IMR-90 (cell line): ENCODE data around the gene LRCH4. TPM values are rescaled to one million over a fixed set of nuclear protein-coding genes. Genes with fewer than 3 reads are reported as not detected.

Source experiments
- ATAC-seq: fragments of 200-7000 bp; cut with Tn5 transposase; 2 replicates; pipeline ENCODE4 v1.9.1; 2020; ENCODE audit warnings: low read depth, mild to moderate bottlenecking, moderate library complexity
- BruUV-seq: library from RNA; stranded (reverse); fragments of 400-500 nt; replicated peaks from 2 replicates; lab custom pipeline; 2021; lab: Mats Ljungman, UMichigan
- CTCF ChIA-PET: fragments of 300-600 bp; formaldehyde crosslinking; extraction: SDS; loops from one replicate; lab custom pipeline; 2021; ENCODE audit warnings: antibody characterized with exemption; lab: Yijun Ruan, JAX
- POLR2A ChIA-PET: fragments of 300-600 bp; sonication (Branson Sonifier 250); formaldehyde crosslinking; loops from one replicate; lab custom pipeline; 2022; ENCODE audit warnings: antibody characterized with exemption; ENCODE audit not compliant: unreplicated experiment; lab: Charles Lee
- DNase-seq: peaks from one replicate; pipeline ENCODE4 v3.0.0; 2013
- H2AFZ ChIP-seq: replicated peaks from 2 replicates; pipeline ENCODE3; 2013; ENCODE audit warnings: low read length, mild to moderate bottlenecking; ENCODE audit not compliant: poor library complexity
- H2AK5ac ChIP-seq: 2 replicates; pipeline ENCODE4 v1.6.1; 2013; ENCODE audit warnings: low read depth, low read length, inconsistent platforms
- H2AK9ac ChIP-seq: replicated peaks from 2 replicates; pipeline ENCODE3; 2013; ENCODE audit warnings: mild to moderate bottlenecking, low read depth, low read length, moderate library complexity; ENCODE audit not compliant: poor library complexity
- H2BK120ac ChIP-seq: 2 replicates; pipeline ENCODE4 v1.6.1; 2013; ENCODE audit warnings: low read depth, low read length, inconsistent platforms
- H2BK15ac ChIP-seq: 3 replicates; pipeline ENCODE4 v1.6.1; 2013; ENCODE audit warnings: low read depth, low read length, inconsistent platforms
- H2BK20ac ChIP-seq: 2 replicates; pipeline ENCODE4 v1.6.1; 2013; ENCODE audit warnings: low read depth, mild to moderate bottlenecking, inconsistent platforms, low read length, moderate library complexity
- H2BK5ac ChIP-seq: 2 replicates; pipeline ENCODE4 v1.6.1; 2013; ENCODE audit warnings: mild to moderate bottlenecking, low read depth, low read length, inconsistent platforms; ENCODE audit not compliant: poor library complexity, severe bottlenecking
- H3K14ac ChIP-seq: replicated peaks from 2 replicates; pipeline ENCODE4 v1.6.1; 2013; ENCODE audit warnings: low read depth, low read length, inconsistent platforms
- H3K18ac ChIP-seq: 2 replicates; pipeline ENCODE4 v1.6.1; 2013; ENCODE audit warnings: low read depth, low read length, control low read depth
- H3K23ac ChIP-seq: 2 replicates; pipeline ENCODE4 v1.6.1; 2013; ENCODE audit warnings: low read depth, low read length, inconsistent platforms
- H3K27ac ChIP-seq: 2 replicates; pipeline ENCODE4 v1.5.1; 2013; ENCODE audit warnings: mild to moderate bottlenecking, control low read depth, low read length; ENCODE audit not compliant: insufficient read depth
- H3K27me3 ChIP-seq: 2 replicates; pipeline ENCODE4 v1.6.1; 2013; ENCODE audit warnings: low read length; ENCODE audit not compliant: control insufficient read depth, insufficient read depth
- H3K36me3 ChIP-seq: 2 replicates; pipeline ENCODE4 v1.6.1; 2013; ENCODE audit warnings: low read length, mixed read lengths; ENCODE audit not compliant: control insufficient read depth, insufficient read depth
- H3K4ac ChIP-seq: 2 replicates; pipeline ENCODE4 v1.6.1; 2013; ENCODE audit warnings: low read depth, low read length, inconsistent platforms
- H3K4me1 ChIP-seq: 2 replicates; pipeline ENCODE4 v1.6.1; 2013; ENCODE audit warnings: low read length, mixed read lengths; ENCODE audit not compliant: control insufficient read depth, insufficient read depth
- H3K4me2 ChIP-seq: 2 replicates; pipeline ENCODE4 v1.6.1; 2013; ENCODE audit warnings: low read depth, mild to moderate bottlenecking, control low read depth, low read length, moderate library complexity
- H3K4me3 ChIP-seq: 2 replicates; pipeline ENCODE4 v1.5.1; 2013; ENCODE audit warnings: low read depth, mild to moderate bottlenecking, control low read depth, low read length, moderate library complexity; ENCODE audit not compliant: insufficient read depth
- H3K56ac ChIP-seq: 2 replicates; pipeline ENCODE4 v1.6.1; 2013; ENCODE audit warnings: low read length, inconsistent platforms; ENCODE audit not compliant: insufficient read depth; ENCODE audit errors: extremely low read depth
- H3K79me1 ChIP-seq, 2 experiments: 2 replicates each; pipeline ENCODE4 v1.6.1; 2013; ENCODE audit warnings: low read length in 2 of 2, inconsistent platforms in 1 of 2, low read depth in 1 of 2
- H3K9ac ChIP-seq: 2 replicates; pipeline ENCODE4 v1.6.1; 2013; ENCODE audit warnings: low read depth, low read length, control low read depth
- H3K9me1 ChIP-seq: 2 replicates; pipeline ENCODE4 v1.6.1; 2013; ENCODE audit warnings: low read length, inconsistent platforms; ENCODE audit not compliant: insufficient read depth
- H3K9me3 ChIP-seq: 2 replicates; pipeline ENCODE4 v1.6.1; 2013; ENCODE audit warnings: low read length; ENCODE audit not compliant: control insufficient read depth, insufficient read depth
- H4K20me1 ChIP-seq: 2 replicates; pipeline ENCODE4 v1.6.1; 2013; ENCODE audit warnings: low read length, inconsistent platforms; ENCODE audit not compliant: insufficient read depth
- H4K5ac ChIP-seq: 2 replicates; pipeline ENCODE4 v1.6.1; 2013; ENCODE audit warnings: mild to moderate bottlenecking, low read depth, low read length, control low read depth
- H4K8ac ChIP-seq, 2 experiments: 2 replicates each; pipeline ENCODE4 v1.6.1; 2013; ENCODE audit warnings: low read depth in 2 of 2, low read length in 2 of 2, control low read depth in 1 of 2, inconsistent platforms in 1 of 2
- H4K91ac ChIP-seq: 2 replicates; pipeline ENCODE4 v1.6.1; 2013; ENCODE audit warnings: low read depth, low read length, inconsistent platforms; ENCODE audit not compliant: insufficient read depth
- BHLHE40 ChIP-seq: fragments of 150-350 bp; IDR thresholded peaks from 2 replicates; pipeline ENCODE4 v1.6.1; 2016; ENCODE audit warnings: mild to moderate bottlenecking, low read depth, low read length
- CEBPB ChIP-seq: IDR thresholded peaks from 2 replicates; pipeline ENCODE4 v1.6.1; 2012; ENCODE audit warnings: low read depth, low read length, improper control_type of control experiment
- FOS ChIP-seq: fragments of 150-350 bp; IDR thresholded peaks from 2 replicates; pipeline ENCODE4 v1.6.1; 2016; ENCODE audit warnings: low read depth, low read length
- MAFK ChIP-seq: IDR thresholded peaks from 2 replicates; pipeline ENCODE4 v1.6.1; 2012; ENCODE audit warnings: low read depth, low read length, improper control_type of control experiment
- MAZ ChIP-seq: IDR thresholded peaks from 2 replicates; pipeline ENCODE4 v1.6.1; 2012; ENCODE audit warnings: low read depth, mild to moderate bottlenecking, low read length, improper control_type of control experiment, moderate library complexity, borderline replicate concordance
- MXI1 ChIP-seq: IDR thresholded peaks from 2 replicates; pipeline ENCODE4 v1.6.1; 2012; ENCODE audit warnings: low read depth, mild to moderate bottlenecking, low read length, moderate library complexity, borderline replicate concordance
- RCOR1 ChIP-seq: IDR thresholded peaks from 2 replicates; pipeline ENCODE4 v1.6.1; 2012; ENCODE audit warnings: mild to moderate bottlenecking, low read length, improper control_type of control experiment; ENCODE audit not compliant: insufficient replicate concordance
- SMC3 ChIP-seq: fragments of 150-350 bp; IDR thresholded peaks from 2 replicates; pipeline ENCODE4 v1.6.1; 2016; ENCODE audit warnings: low read depth, mild to moderate bottlenecking, antibody characterized with exemption, low read length, moderate library complexity
- WGBS, 2 experiments: methylation state at CpG; one replicate each; pipeline versions ENCODE4 v1.1.5 to v1.1.7; 2013; ENCODE audit warnings: missing lambda C conversion rate in 2 of 2; ENCODE audit not compliant: insufficient read length in 1 of 2; ENCODE audit errors: extremely low coverage in 2 of 2; 5-methylcytosine and 5-hydroxymethylcytosine counted together
- dilution Hi-C: fragments of 300-500 bp; cut with HindIII; formaldehyde crosslinking; loops from one replicate; pipeline ENCODE4 v1.14.3; 2018; ENCODE audit warnings: low sequenced_read_pairs; ENCODE audit not compliant: unreplicated experiment
- in situ Hi-C: fragments of 300-500 bp; cut with MboI; formaldehyde crosslinking; loops from 3 replicates; pipeline ENCODE4 v1.14.3; 2019; ENCODE audit warnings: low sequenced_read_pairs, inconsistent platforms, mixed read lengths
- intact Hi-C: fragments of 100-400 bp; cut with micrococcal nuclease; formaldehyde crosslinking; loops from 2 replicates; pipeline ENCODE4 v1.10.0; 2022
- polyA plus RNA-seq, 3 experiments: library from polyadenylated mRNA; depleted of rRNA; stranded (reverse); fragments of >200 nt; gene quantifications; 2 replicates each; pipeline ENCODE4 v1.2.3, GENCODE V29; 2012; ENCODE audit warnings: low replicate concordance in 1 of 3
- total RNA-seq: library from RNA; depleted of rRNA; stranded (reverse); fragments of >200 nt; gene quantifications from 2 replicates; pipeline ENCODE4 v1.2.3, GENCODE V29; 2012
- TF ChIP-seq, protein P1 (sequence below): fragments of 150-350 bp; IDR thresholded peaks from 2 replicates; pipeline ENCODE4 v1.6.1; 2017; ENCODE audit warnings: mild to moderate bottlenecking, antibody characterized with exemption, low read length, low read depth

Gene LRCH4
- total and polyA plus RNA-seq, 2 of the 4 experiments (the other 2 are of a cell fraction): 5.0 to 41.3 TPM

DNA sequence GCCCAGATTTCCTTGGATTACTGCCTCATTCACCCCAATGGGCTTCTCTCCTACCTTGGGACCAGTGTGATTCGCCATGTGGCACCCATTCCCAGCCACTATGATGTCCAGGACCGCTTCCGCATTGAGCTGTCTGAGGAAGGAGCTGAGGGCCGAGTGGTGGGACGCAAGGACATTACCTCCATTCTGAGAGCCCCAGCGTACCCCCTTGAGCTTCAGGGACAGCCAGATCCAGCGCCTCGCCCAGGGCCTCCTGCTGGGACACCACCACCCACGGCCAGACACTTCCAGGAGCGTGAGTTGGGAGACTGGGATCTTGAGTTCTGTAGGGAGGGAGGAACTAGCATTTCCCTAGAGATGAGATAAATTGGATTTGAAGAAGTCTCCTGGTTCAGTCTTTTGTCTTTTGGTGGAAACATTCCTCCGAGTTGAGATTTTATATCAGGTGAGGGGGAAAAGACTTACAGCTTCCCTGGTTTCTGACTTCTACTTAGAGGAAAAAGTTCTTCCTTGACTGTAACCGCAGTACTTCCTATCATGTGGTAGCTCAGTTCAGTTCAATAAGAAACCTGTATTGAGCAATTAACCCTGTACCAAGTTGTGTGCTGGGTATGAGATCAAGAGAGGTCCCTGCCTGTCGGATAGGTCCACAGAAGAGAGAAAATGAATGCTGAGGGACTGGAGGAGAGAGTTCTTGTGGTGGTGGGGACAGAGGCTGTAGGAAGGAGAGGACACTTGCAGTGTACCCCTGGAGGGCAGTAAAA is 27.7 kb upstream of the LRCH4 start:
- Histone ChIP-seq H2BK20ac (no peak overlapping the region), H2BK120ac (no peak overlapping the region), H2BK5ac (no peak overlapping the region), H3K18ac (no peak overlapping the region), H3K27ac (no peak overlapping the region), H3K36me3 (no peaks in the 10 kb centered on the region; the same call in 1 of the 2 replicates), H3K9ac (no peak overlapping the region), H3K4me1 (peaks cover 6% of the 10 kb centered on the region), H3K4me2 (peak overlapping the region; percentile 99), H3K14ac (no peak overlapping the region), H4K20me1 (no peaks in the 10 kb centered on the region), H4K5ac (no peak overlapping the region), H2AK5ac (no peak overlapping the region), H4K8ac (no peak overlapping the region), H3K27me3 (no peaks in the 10 kb centered on the region), H3K79me1 (peaks cover 0 to 19% of the 10 kb centered on the region in 2 experiments; a peak in 3 of 4 replicates), H2BK15ac (no peak overlapping the region), H3K9me1 (peaks cover 3% of the 10 kb centered on the region; the same call in 1 of the 2 replicates), H4K91ac (no peak overlapping the region), H3K4me3 (peak overlapping the region; percentile 68), H2AK9ac (peak overlapping the region; percentile 97), H3K56ac (no peak overlapping the region), H3K23ac (peak overlapping the region; percentile 19; the same call in 1 of the 2 replicates), H2AFZ (peak overlapping the region; percentile 95), H3K9me3 (no peaks in the 10 kb centered on the region), H3K4ac (no peak overlapping the region)
- CTCF ChIA-PET: interaction anchor here (0.6 kb wide), 2 partner anchors 98 to 174 kb away, joined by 3 to 6 read pairs; no protein-coding TSS in a partner anchor
- no TSS peak for BruUV-seq
- in situ Hi-C loops (no loop called here), dilution Hi-C loops (no loop called here), intact Hi-C loops (loop anchor here (2.0 to 5.0 kb wide), 2 partner anchors 59 to 239 kb away; partner anchors contain the start of genes GNB2 and SLC12A9)
- no CpG with 5 or more reads among the region's 13 CpGs for WGBS, 2 experiments
- ATAC-seq: no peak
- TF ChIP-seq MXI1: no peak
- no peak for TF ChIP-seq MAZ
- TF ChIP-seq FOS: no peak
- TF ChIP-seq CEBPB: no peak
- no peak for TF ChIP-seq SMC3
- TF ChIP-seq, protein P1, sequence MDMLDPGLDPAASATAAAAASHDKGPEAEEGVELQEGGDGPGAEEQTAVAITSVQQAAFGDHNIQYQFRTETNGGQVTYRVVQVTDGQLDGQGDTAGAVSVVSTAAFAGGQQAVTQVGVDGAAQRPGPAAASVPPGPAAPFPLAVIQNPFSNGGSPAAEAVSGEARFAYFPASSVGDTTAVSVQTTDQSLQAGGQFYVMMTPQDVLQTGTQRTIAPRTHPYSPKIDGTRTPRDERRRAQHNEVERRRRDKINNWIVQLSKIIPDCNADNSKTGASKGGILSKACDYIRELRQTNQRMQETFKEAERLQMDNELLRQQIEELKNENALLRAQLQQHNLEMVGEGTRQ: no peak
- TF ChIP-seq BHLHE40: no peak
- TF ChIP-seq RCOR1: no peak
- TF ChIP-seq MAFK: no peak
- POLR2A ChIA-PET: no interaction called here
- DNase-seq: no peak
